Stomach (tissue), 9 donors: ENCODE results near the gene MYCBP2. TPM values are rescaled to one million over a fixed set of nuclear protein-coding genes. Genes with fewer than 3 reads are reported as not detected.

ENCODE experiments used
- DNase-seq, 2 donors: peaks; one replicate each; pipeline versions ENCODE4 v3.0.0 to v3.0.0-alpha.2; 2013 to 2019
- H3K27ac ChIP-seq, 5 donors: fragments of 200-600 bp in 4 of 5; sonication (generic) in 4 of 5; one replicate each; pipeline ENCODE4 v1.5.1; 2013 to 2019; ENCODE audit warnings: mild to moderate bottlenecking in 1 of 5, moderate library complexity in 1 of 5
- H3K27me3 ChIP-seq, 3 donors: fragments of 200-600 bp; sonication (generic); one replicate each; pipeline ENCODE4 v1.5.1; 2017 to 2019; ENCODE audit warnings: mixed run types in 1 of 3
- H3K36me3 ChIP-seq, 4 donors: fragments of 200-600 bp; sonication (generic); 1 replicate in 3 of 4; 2 replicates in 1 of 4; pipeline ENCODE4 v1.5.1; 2016 to 2019
- H3K4me1 ChIP-seq, 4 donors: fragments of 200-600 bp; sonication (generic); one replicate each; pipeline ENCODE4 v1.5.1; 2016 to 2019
- H3K4me3 ChIP-seq, 4 donors: fragments of 200-600 bp; sonication (generic) in 3 of 4; one replicate each; pipeline ENCODE4 v1.5.1; 2016 to 2019; ENCODE audit warnings: mild to moderate bottlenecking in 1 of 4
- H3K9me3 ChIP-seq, 4 donors: fragments of 200-600 bp; sonication (generic); one replicate each; pipeline ENCODE4 v1.5.1; 2016 to 2019
- EP300 ChIP-seq: sonication (generic); formaldehyde crosslinking; IDR thresholded peaks from one replicate; pipeline ENCODE4 v1.6.1; 2017; ENCODE audit warnings: antibody characterized with exemption
- POLR2A ChIP-seq, 4 donors: fragments of 450-650 bp; IDR thresholded peaks; one replicate each; pipeline ENCODE4 v1.6.1; 2016; ENCODE audit warnings: antibody characterized with exemption in 4 of 4, control low read depth in 2 of 4, mild to moderate bottlenecking in 1 of 4, moderate library complexity in 1 of 4
- POLR2AphosphoS5 ChIP-seq, 3 donors: sonication (generic); formaldehyde crosslinking; IDR thresholded peaks; one replicate each; pipeline ENCODE4 v1.6.1; 2016; ENCODE audit warnings: antibody characterized with exemption in 3 of 3
- WGBS, 5 donors: extraction: QIAGEN DNeasy Blood & Tissue Kit in 3 of 5; methylation state at CpG; one replicate each; pipeline versions ENCODE4 v1.1.5 to v1.1.7; 2013 to 2018; 5-methylcytosine and 5-hydroxymethylcytosine counted together
- intact Hi-C: fragments of 100-400 bp; cut with DNase I; formaldehyde crosslinking; loops from one replicate; pipeline ENCODE4 v1.15.1; 2023; ENCODE audit warnings: low total_unique reads
- polyA plus RNA-seq, 3 donors: library from polyadenylated mRNA; stranded (reverse); fragments of 200-250 nt; gene quantifications; one replicate each; pipeline ENCODE4 v1.2.3, GENCODE V29; 2013
- total RNA-seq, 5 donors: library from RNA; depleted of rRNA; stranded (reverse); fragments of >200 nt; gene quantifications; one replicate each; pipeline versions ENCODE4 v1.1.0 to v1.2.3, GENCODE V29; 2014 to 2016
- TF ChIP-seq, protein P1 (sequence below), 7 experiments: fragments of 450-650 bp in 4 of 7; fragments of 200-600 bp in 3 of 7; sonication (generic) in 3 of 7; IDR thresholded peaks; one replicate each; pipeline ENCODE4 v1.5.1; 2016 to 2019; ENCODE audit warnings: antibody characterized with exemption in 7 of 7, control low read depth in 2 of 7, mild to moderate bottlenecking in 1 of 7
- donor health status: healthy with polysubstance abuse.
- donor health status: Bipolar disorder and iron deficiency.
- donor health status: healthy.

The MYCBP2 gene
- total and polyA plus RNA-seq, 8 donors, result 15.6 to 194 (median 70.4) TPM

DNA sequence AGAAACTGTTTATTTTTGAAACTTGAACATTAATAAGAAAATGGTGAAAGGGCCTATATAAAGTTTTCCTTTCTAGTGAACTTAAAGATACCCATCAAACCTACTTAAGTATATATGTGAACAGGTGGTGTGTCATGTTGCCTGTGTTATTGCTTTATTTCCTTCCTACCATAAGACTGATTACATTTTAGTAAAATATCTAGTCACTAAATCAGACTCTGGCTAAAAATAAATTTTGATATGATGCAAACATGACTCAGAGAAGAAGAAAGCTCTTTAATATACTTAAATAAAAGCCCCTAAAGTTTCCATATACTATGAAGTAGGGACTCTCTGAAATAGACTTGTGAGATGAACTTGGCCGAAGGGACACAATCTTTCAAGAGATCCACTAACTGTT, 264.8 kb downstream of the MYCBP2 start:
- no peak for DNase-seq
- TF ChIP-seq, protein P1, sequence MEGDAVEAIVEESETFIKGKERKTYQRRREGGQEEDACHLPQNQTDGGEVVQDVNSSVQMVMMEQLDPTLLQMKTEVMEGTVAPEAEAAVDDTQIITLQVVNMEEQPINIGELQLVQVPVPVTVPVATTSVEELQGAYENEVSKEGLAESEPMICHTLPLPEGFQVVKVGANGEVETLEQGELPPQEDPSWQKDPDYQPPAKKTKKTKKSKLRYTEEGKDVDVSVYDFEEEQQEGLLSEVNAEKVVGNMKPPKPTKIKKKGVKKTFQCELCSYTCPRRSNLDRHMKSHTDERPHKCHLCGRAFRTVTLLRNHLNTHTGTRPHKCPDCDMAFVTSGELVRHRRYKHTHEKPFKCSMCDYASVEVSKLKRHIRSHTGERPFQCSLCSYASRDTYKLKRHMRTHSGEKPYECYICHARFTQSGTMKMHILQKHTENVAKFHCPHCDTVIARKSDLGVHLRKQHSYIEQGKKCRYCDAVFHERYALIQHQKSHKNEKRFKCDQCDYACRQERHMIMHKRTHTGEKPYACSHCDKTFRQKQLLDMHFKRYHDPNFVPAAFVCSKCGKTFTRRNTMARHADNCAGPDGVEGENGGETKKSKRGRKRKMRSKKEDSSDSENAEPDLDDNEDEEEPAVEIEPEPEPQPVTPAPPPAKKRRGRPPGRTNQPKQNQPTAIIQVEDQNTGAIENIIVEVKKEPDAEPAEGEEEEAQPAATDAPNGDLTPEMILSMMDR (IDR thresholded peaks at IDR 0.05), result no peak
- TF ChIP-seq POLR2A (IDR thresholded peaks at IDR 0.05) (no peak), EP300 (no peak), POLR2AphosphoS5 (IDR thresholded peaks at IDR 0.05) (no peak)

DNA sequence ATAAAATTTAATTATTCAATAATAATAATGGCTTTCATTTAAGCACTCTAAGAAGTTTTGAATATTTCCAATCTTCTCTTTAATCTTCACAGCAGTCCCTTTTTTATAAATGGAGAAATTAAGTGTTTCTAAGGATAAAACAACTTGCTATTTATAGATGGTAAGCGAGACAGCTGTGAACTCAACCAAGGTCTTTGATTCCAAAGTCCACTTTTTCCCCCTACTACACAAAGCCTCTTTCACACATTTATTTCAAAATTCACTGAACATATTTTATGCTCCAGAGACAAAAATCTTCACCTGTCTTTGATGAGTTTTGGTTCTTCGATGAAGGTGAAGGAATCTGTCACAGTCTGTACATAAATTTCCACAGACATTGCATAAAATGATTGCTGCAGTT, 265.5 kb downstream of the MYCBP2 start:
- TF ChIP-seq POLR2A (IDR thresholded peaks at IDR 0.05) (no peak), POLR2AphosphoS5 (IDR thresholded peaks at IDR 0.05) (no peak)
- TF ChIP-seq, protein P1 (IDR thresholded peaks at IDR 0.05), result no peak
- no peak overlapping the region for H3K27ac ChIP-seq
- no peak overlapping the region for H3K4me3 ChIP-seq
- H3K4me1 ChIP-seq, result peaks cover 0 to 10% (median 2%) of the 10 kb centered on the region in 4 donors
- 90 to 94% (median 91%) methylated on average over 2 of the region's 2 CpGs for WGBS, 5 donors
- DNase-seq, result no peak
- H3K36me3 ChIP-seq, result peaks cover 15 to 94% (median 88%) of the 10 kb centered on the region in 4 donors
- intact Hi-C loops, result no loop called here
- H3K9me3 ChIP-seq, result no peaks in the 10 kb centered on the region
- no peaks in the 10 kb centered on the region for H3K27me3 ChIP-seq

More for the DNA sequence above, 264.8 kb downstream of the MYCBP2 start:
- peaks cover 0 to 3% (median 0%) of the 10 kb centered on the region in 4 donors for H3K4me1 ChIP-seq
- no peaks in the 10 kb centered on the region for H3K9me3 ChIP-seq
- H3K4me3 ChIP-seq, result no peak overlapping the region
- intact Hi-C loops, result no loop called here
- H3K27ac ChIP-seq, result no peak overlapping the region
- WGBS, 5 donors, result 98 to 100% (median 100%) methylated on average over 1 of the region's 1 CpG
- H3K27me3 ChIP-seq, result no peaks in the 10 kb centered on the region
- H3K36me3 ChIP-seq, result peaks cover 22 to 93% (median 88%) of the 10 kb centered on the region in 4 donors

DNA sequence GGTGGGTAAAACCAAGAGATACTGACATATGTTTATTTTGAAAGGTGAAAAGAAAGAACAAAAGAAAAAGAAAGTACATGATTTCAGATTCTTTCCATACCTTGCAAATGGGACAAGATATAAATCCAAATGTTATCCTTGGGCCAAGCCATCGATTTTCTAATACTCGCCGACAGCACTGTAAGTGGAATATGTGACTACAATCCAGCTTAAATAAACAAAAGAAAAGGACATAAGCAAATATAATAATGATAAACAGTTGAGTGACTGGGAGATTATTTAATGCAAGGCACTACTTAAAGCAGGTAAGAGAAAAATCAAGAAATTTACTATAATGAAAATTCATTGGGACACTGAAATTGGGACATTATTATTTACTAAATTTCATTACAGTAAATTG, 270.0 kb downstream of the MYCBP2 start:
- Histone ChIP-seq H3K36me3 (peaks cover 22 to 95% (median 86%) of the 10 kb centered on the region in 4 donors), H3K27me3 (no peaks in the 10 kb centered on the region), H3K4me1 (peaks cover 0 to 29% (median 4%) of the 10 kb centered on the region in 4 donors), H3K27ac (no peak overlapping the region), H3K9me3 (no peaks in the 10 kb centered on the region), H3K4me3 (no peak overlapping the region)
- TF ChIP-seq, protein P1 (IDR thresholded peaks at IDR 0.05), result no peak
- TF ChIP-seq EP300 (no peak), POLR2A (IDR thresholded peaks at IDR 0.05) (no peak), POLR2AphosphoS5 (IDR thresholded peaks at IDR 0.05) (no peak)
- WGBS, 5 donors, result 24 to 72% (median 53%) methylated on average over 3 of the region's 3 CpGs
- intact Hi-C loops, result no loop called here
- DNase-seq, result no peak

DNA sequence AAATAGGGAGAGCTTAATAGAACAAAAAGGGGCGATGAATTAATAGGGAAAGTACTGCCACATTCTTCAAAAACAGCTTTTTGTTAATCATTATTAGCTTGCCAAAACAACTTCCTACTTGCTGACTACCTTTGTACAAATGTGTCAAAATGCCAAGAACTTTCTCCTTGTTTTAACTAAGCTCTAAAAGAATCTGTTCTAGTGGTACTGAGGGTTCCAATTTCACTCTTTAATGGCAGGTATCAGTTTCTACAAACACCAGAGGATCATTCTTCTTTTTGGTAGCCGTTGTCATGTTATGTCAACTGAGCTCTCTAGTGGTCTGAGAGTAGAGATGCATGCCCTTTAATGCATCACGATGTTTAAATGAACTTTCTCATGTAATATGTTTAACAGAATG, 270.5 kb downstream of the MYCBP2 start:
- Histone ChIP-seq H3K36me3 (peaks cover 20 to 95% (median 86%) of the 10 kb centered on the region in 4 donors), H3K27me3 (no peaks in the 10 kb centered on the region), H3K27ac (no peak overlapping the region), H3K9me3 (no peaks in the 10 kb centered on the region), H3K4me3 (no peak overlapping the region), H3K4me1 (peaks cover 0 to 29% (median 4%) of the 10 kb centered on the region in 4 donors)
- no peak for DNase-seq
- WGBS, 5 donors, result 34 to 57% (median 35%) methylated on average over 3 of the region's 3 CpGs
- intact Hi-C loops, result no loop called here
- TF ChIP-seq, protein P1 (IDR thresholded peaks at IDR 0.05), result no peak
- TF ChIP-seq POLR2A (IDR thresholded peaks at IDR 0.05) (no peak), POLR2AphosphoS5 (IDR thresholded peaks at IDR 0.05) (no peak), EP300 (no peak)
